GM19324 (cell line): Measurements from ENCODE around the gene DPH6.

Source experiments
- ATAC-seq: cut with Tn5 transposase; IDR thresholded peaks from one replicate; pipeline ENCODE4 v1.9.1; 2021; ENCODE audit warnings: mild to moderate bottlenecking, moderate library complexity; ENCODE audit not compliant: unreplicated experiment, low FRiP score

The DPH6 gene

GRCh38 chr15:35490511-35490910, 55.5 kb downstream of the DPH6 start:
- ATAC-seq: no peak

GRCh38 chr15:35487417-35487816, 58.5 kb downstream of the DPH6 start:
- no peak for ATAC-seq

GRCh38 chr15:35486296-35486695, 59.7 kb downstream of the DPH6 start:
- no peak for ATAC-seq

GRCh38 chr15:35485411-35485810, 60.6 kb downstream of the DPH6 start:
- ATAC-seq: no peak

GRCh38 chr15:35484231-35484945, 61.6 kb downstream of the DPH6 start:
- ATAC-seq: no peak

GRCh38 chr15:35481992-35482391, 64.0 kb downstream of the DPH6 start:
- no peak for ATAC-seq

- ATAC-seq: no peak
Observed at GRCh38 chr15:35481064-35481463, 64.9 kb downstream of the DPH6 start.

GRCh38 chr15:35479423-35479822, 66.5 kb downstream of the DPH6 start:
- ATAC-seq: no peak

- ATAC-seq: no peak
Observed at GRCh38 chr15:35477312-35478262, 68.4 kb downstream of the DPH6 start.

- no peak for ATAC-seq
Observed at GRCh38 chr15:35471024-35471423, 74.9 kb downstream of the DPH6 start.

GRCh38 chr15:35470441-35470840, 75.5 kb downstream of the DPH6 start:
- ATAC-seq: no peak

GRCh38 chr15:35466476-35466875, 79.5 kb downstream of the DPH6 start:
- ATAC-seq: no peak

- no peak for ATAC-seq
Observed at GRCh38 chr15:35465783-35466182, 80.2 kb downstream of the DPH6 start.

GRCh38 chr15:35460616-35461015, 85.3 kb downstream of the DPH6 start:
- no peak for ATAC-seq

GRCh38 chr15:35458176-35458856, 87.6 kb downstream of the DPH6 start:
- no peak for ATAC-seq

- ATAC-seq: no peak
Observed at GRCh38 chr15:35455201-35455600, 90.8 kb downstream of the DPH6 start.

GRCh38 chr15:35450492-35450891, 95.5 kb downstream of the DPH6 start:
- no peak for ATAC-seq

- ATAC-seq: no peak
Observed at GRCh38 chr15:35448294-35448693, 97.7 kb downstream of the DPH6 start.

GRCh38 chr15:35445891-35446290, 100.1 kb downstream of the DPH6 start:
- no peak for ATAC-seq

GRCh38 chr15:35444557-35445204, 101.3 kb downstream of the DPH6 start:
- ATAC-seq: no peak

GRCh38 chr15:35443376-35443775, 102.6 kb downstream of the DPH6 start:
- ATAC-seq: no peak
